IMR-90 (cell line): ENCODE results near the gene GDPD1. TPM values are rescaled to one million over a fixed set of nuclear protein-coding genes. Genes with fewer than 3 reads are reported as not detected.
A peak's percentile ranks its signal among the peaks of the same experiment; 100 is the strongest.

Source experiments
- ATAC-seq: fragments of 200-7000 bp; cut with Tn5 transposase; 2 replicates; pipeline ENCODE4 v1.9.1; 2020; ENCODE audit warnings: low read depth, mild to moderate bottlenecking, moderate library complexity
- BruUV-seq: library from RNA; stranded (reverse); fragments of 400-500 nt; replicated peaks from 2 replicates; lab custom pipeline; 2021; lab: Mats Ljungman, UMichigan
- CTCF ChIA-PET: fragments of 300-600 bp; formaldehyde crosslinking; extraction: SDS; loops from one replicate; lab custom pipeline; 2021; ENCODE audit warnings: antibody characterized with exemption; lab: Yijun Ruan, JAX
- POLR2A ChIA-PET: fragments of 300-600 bp; sonication (Branson Sonifier 250); formaldehyde crosslinking; loops from one replicate; lab custom pipeline; 2022; ENCODE audit warnings: antibody characterized with exemption; ENCODE audit not compliant: unreplicated experiment; lab: Charles Lee
- DNase-seq: peaks from one replicate; pipeline ENCODE4 v3.0.0; 2013
- H2AFZ ChIP-seq: replicated peaks from 2 replicates; pipeline ENCODE3; 2013; ENCODE audit warnings: low read length, mild to moderate bottlenecking; ENCODE audit not compliant: poor library complexity
- H2AK5ac ChIP-seq: 2 replicates; pipeline ENCODE4 v1.6.1; 2013; ENCODE audit warnings: low read depth, low read length, inconsistent platforms
- H2AK9ac ChIP-seq: replicated peaks from 2 replicates; pipeline ENCODE3; 2013; ENCODE audit warnings: mild to moderate bottlenecking, low read depth, low read length, moderate library complexity; ENCODE audit not compliant: poor library complexity
- H2BK120ac ChIP-seq: 2 replicates; pipeline ENCODE4 v1.6.1; 2013; ENCODE audit warnings: low read depth, low read length, inconsistent platforms
- H2BK15ac ChIP-seq: 3 replicates; pipeline ENCODE4 v1.6.1; 2013; ENCODE audit warnings: low read depth, low read length, inconsistent platforms
- H2BK20ac ChIP-seq: 2 replicates; pipeline ENCODE4 v1.6.1; 2013; ENCODE audit warnings: low read depth, mild to moderate bottlenecking, inconsistent platforms, low read length, moderate library complexity
- H2BK5ac ChIP-seq: 2 replicates; pipeline ENCODE4 v1.6.1; 2013; ENCODE audit warnings: mild to moderate bottlenecking, low read depth, low read length, inconsistent platforms; ENCODE audit not compliant: poor library complexity, severe bottlenecking
- H3K14ac ChIP-seq: replicated peaks from 2 replicates; pipeline ENCODE4 v1.6.1; 2013; ENCODE audit warnings: low read depth, low read length, inconsistent platforms
- H3K18ac ChIP-seq: 2 replicates; pipeline ENCODE4 v1.6.1; 2013; ENCODE audit warnings: low read depth, low read length, control low read depth
- H3K23ac ChIP-seq: 2 replicates; pipeline ENCODE4 v1.6.1; 2013; ENCODE audit warnings: low read depth, low read length, inconsistent platforms
- H3K27ac ChIP-seq: 2 replicates; pipeline ENCODE4 v1.5.1; 2013; ENCODE audit warnings: mild to moderate bottlenecking, control low read depth, low read length; ENCODE audit not compliant: insufficient read depth
- H3K27me3 ChIP-seq: 2 replicates; pipeline ENCODE4 v1.6.1; 2013; ENCODE audit warnings: low read length; ENCODE audit not compliant: control insufficient read depth, insufficient read depth
- H3K36me3 ChIP-seq: 2 replicates; pipeline ENCODE4 v1.6.1; 2013; ENCODE audit warnings: low read length, mixed read lengths; ENCODE audit not compliant: control insufficient read depth, insufficient read depth
- H3K4ac ChIP-seq: 2 replicates; pipeline ENCODE4 v1.6.1; 2013; ENCODE audit warnings: low read depth, low read length, inconsistent platforms
- H3K4me1 ChIP-seq: 2 replicates; pipeline ENCODE4 v1.6.1; 2013; ENCODE audit warnings: low read length, mixed read lengths; ENCODE audit not compliant: control insufficient read depth, insufficient read depth
- H3K4me2 ChIP-seq: 2 replicates; pipeline ENCODE4 v1.6.1; 2013; ENCODE audit warnings: low read depth, mild to moderate bottlenecking, control low read depth, low read length, moderate library complexity
- H3K4me3 ChIP-seq: 2 replicates; pipeline ENCODE4 v1.5.1; 2013; ENCODE audit warnings: low read depth, mild to moderate bottlenecking, control low read depth, low read length, moderate library complexity; ENCODE audit not compliant: insufficient read depth
- H3K56ac ChIP-seq: 2 replicates; pipeline ENCODE4 v1.6.1; 2013; ENCODE audit warnings: low read length, inconsistent platforms; ENCODE audit not compliant: insufficient read depth; ENCODE audit errors: extremely low read depth
- H3K79me1 ChIP-seq, 2 experiments: 2 replicates each; pipeline ENCODE4 v1.6.1; 2013; ENCODE audit warnings: low read length in 2 of 2, inconsistent platforms in 1 of 2, low read depth in 1 of 2
- H3K9ac ChIP-seq: 2 replicates; pipeline ENCODE4 v1.6.1; 2013; ENCODE audit warnings: low read depth, low read length, control low read depth
- H3K9me1 ChIP-seq: 2 replicates; pipeline ENCODE4 v1.6.1; 2013; ENCODE audit warnings: low read length, inconsistent platforms; ENCODE audit not compliant: insufficient read depth
- H3K9me3 ChIP-seq: 2 replicates; pipeline ENCODE4 v1.6.1; 2013; ENCODE audit warnings: low read length; ENCODE audit not compliant: control insufficient read depth, insufficient read depth
- H4K20me1 ChIP-seq: 2 replicates; pipeline ENCODE4 v1.6.1; 2013; ENCODE audit warnings: low read length, inconsistent platforms; ENCODE audit not compliant: insufficient read depth
- H4K5ac ChIP-seq: 2 replicates; pipeline ENCODE4 v1.6.1; 2013; ENCODE audit warnings: mild to moderate bottlenecking, low read depth, low read length, control low read depth
- H4K8ac ChIP-seq, 2 experiments: 2 replicates each; pipeline ENCODE4 v1.6.1; 2013; ENCODE audit warnings: low read depth in 2 of 2, low read length in 2 of 2, control low read depth in 1 of 2, inconsistent platforms in 1 of 2
- H4K91ac ChIP-seq: 2 replicates; pipeline ENCODE4 v1.6.1; 2013; ENCODE audit warnings: low read depth, low read length, inconsistent platforms; ENCODE audit not compliant: insufficient read depth
- CEBPB ChIP-seq: IDR thresholded peaks from 2 replicates; pipeline ENCODE4 v1.6.1; 2012; ENCODE audit warnings: low read depth, low read length, improper control_type of control experiment
- CHD1 ChIP-seq: IDR thresholded peaks from 2 replicates; pipeline ENCODE4 v1.6.1; 2012; ENCODE audit warnings: low read depth, low read length, improper control_type of control experiment
- FOS ChIP-seq: fragments of 150-350 bp; IDR thresholded peaks from 2 replicates; pipeline ENCODE4 v1.6.1; 2016; ENCODE audit warnings: low read depth, low read length
- NFE2L2 ChIP-seq: fragments of 150-350 bp; IDR thresholded peaks from 2 replicates; pipeline ENCODE4 v1.6.1; 2016; ENCODE audit warnings: low read depth, mild to moderate bottlenecking, low read length
- RFX5 ChIP-seq: IDR thresholded peaks from 2 replicates; pipeline ENCODE4 v1.8.0; 2012; ENCODE audit warnings: low read depth, mild to moderate bottlenecking, low read length, moderate library complexity
- USF2 ChIP-seq: fragments of 150-350 bp; IDR thresholded peaks from 2 replicates; pipeline ENCODE4 v1.6.1; 2017; ENCODE audit warnings: mild to moderate bottlenecking, antibody characterized with exemption, low read length, low read depth
- WGBS, 2 experiments: methylation state at CpG; one replicate each; pipeline versions ENCODE4 v1.1.5 to v1.1.7; 2013; ENCODE audit warnings: missing lambda C conversion rate in 2 of 2; ENCODE audit not compliant: insufficient read length in 1 of 2; ENCODE audit errors: extremely low coverage in 2 of 2; 5-methylcytosine and 5-hydroxymethylcytosine counted together
- dilution Hi-C: fragments of 300-500 bp; cut with HindIII; formaldehyde crosslinking; loops from one replicate; pipeline ENCODE4 v1.14.3; 2018; ENCODE audit warnings: low sequenced_read_pairs; ENCODE audit not compliant: unreplicated experiment
- in situ Hi-C: fragments of 300-500 bp; cut with MboI; formaldehyde crosslinking; loops from 3 replicates; pipeline ENCODE4 v1.14.3; 2019; ENCODE audit warnings: low sequenced_read_pairs, inconsistent platforms, mixed read lengths
- intact Hi-C: fragments of 100-400 bp; cut with micrococcal nuclease; formaldehyde crosslinking; loops from 2 replicates; pipeline ENCODE4 v1.10.0; 2022
- polyA plus RNA-seq, 3 experiments: library from polyadenylated mRNA; depleted of rRNA; stranded (reverse); fragments of >200 nt; gene quantifications; 2 replicates each; pipeline ENCODE4 v1.2.3, GENCODE V29; 2012; ENCODE audit warnings: low replicate concordance in 1 of 3
- total RNA-seq: library from RNA; depleted of rRNA; stranded (reverse); fragments of >200 nt; gene quantifications from 2 replicates; pipeline ENCODE4 v1.2.3, GENCODE V29; 2012

GDPD1 gene
- total and polyA plus RNA-seq, 2 of the 4 experiments (the other 2 are of a cell fraction) = 0.72 to 0.84 TPM

GRCh38 chr17:59186850-59187249 is 33.5 kb upstream of the GDPD1 start:
- no peak overlapping the region for H3K18ac ChIP-seq
- peak; percentile 57; the same call in 1 of the 2 replicates for ATAC-seq
- no peak overlapping the region for H4K91ac ChIP-seq
- CTCF ChIA-PET = no interaction called here
- no peak overlapping the region for H3K56ac ChIP-seq
- H2BK120ac ChIP-seq = no peak overlapping the region
- no peak overlapping the region for H3K23ac ChIP-seq
- TF ChIP-seq FOS = no peak
- no peak for TF ChIP-seq CHD1
- TF ChIP-seq USF2 = no peak
- TF ChIP-seq NFE2L2 = no peak
- TF ChIP-seq CEBPB = no peak
- no peak for TF ChIP-seq RFX5
- no peaks in the 10 kb centered on the region for H3K4me1 ChIP-seq
- in situ Hi-C loops (no loop called here), dilution Hi-C loops (no loop called here), intact Hi-C loops (no loop called here)
- no TSS peak for BruUV-seq
- H4K20me1 ChIP-seq = no peaks in the 10 kb centered on the region
- H3K4ac ChIP-seq = no peak overlapping the region
- no peak overlapping the region for H3K4me3 ChIP-seq
- no peak overlapping the region for H2BK5ac ChIP-seq
- DNase-seq = peak; percentile 30
- no peak overlapping the region for H2BK20ac ChIP-seq
- H2BK15ac ChIP-seq = no peak overlapping the region
- no peak overlapping the region for H2AFZ ChIP-seq
- H3K9me3 ChIP-seq = no peaks in the 10 kb centered on the region
- no peak overlapping the region for H3K9ac ChIP-seq
- H3K36me3 ChIP-seq = peaks cover 3% of the 10 kb centered on the region; the same call in 1 of the 2 replicates
- H3K14ac ChIP-seq = no peak overlapping the region
- no peak overlapping the region for H4K8ac ChIP-seq
- no peaks in the 10 kb centered on the region for H3K27me3 ChIP-seq
- H3K79me1 ChIP-seq = peaks cover 4 to 24% of the 10 kb centered on the region in 2 experiments
- H3K27ac ChIP-seq = no peak overlapping the region
- POLR2A ChIA-PET = no interaction called here
- H2AK5ac ChIP-seq = no peak overlapping the region
- no peak overlapping the region for H4K5ac ChIP-seq
- H2AK9ac ChIP-seq = no peak overlapping the region
- no peaks in the 10 kb centered on the region; the same call in 1 of the 2 replicates for H3K9me1 ChIP-seq
- no CpG with 5 or more reads among the region's 3 CpGs for WGBS, 2 experiments
- H3K4me2 ChIP-seq = no peak overlapping the region
